HG03095 (cell line): ENCODE data around the gene SLC22A13.

Source experiments
- ATAC-seq: cut with Tn5 transposase; IDR thresholded peaks from one replicate; pipeline ENCODE4 v1.9.1; 2021; ENCODE audit warnings: moderate library complexity; ENCODE audit not compliant: unreplicated experiment

SLC22A13 gene

GRCh38 chr3:38327335-38328009, 61.9 kb downstream of the SLC22A13 start:
- no peak for ATAC-seq
